Left lung (tissue), 14 donors: ENCODE results near the gene PHLPP1. TPM values are rescaled to one million over a fixed set of nuclear protein-coding genes. Genes with fewer than 3 reads are reported as not detected.

ENCODE experiments used
- ATAC-seq: fragments of 200-7000 bp; cut with Tn5 transposase; one replicate; pipeline ENCODE4 v1.9.1; 2020; ENCODE audit warnings: moderate library complexity
- DNase-seq, 4 donors: peaks; one replicate each; pipeline ENCODE4 v3.0.0-alpha.2; 2013 to 2020
- H3K27ac ChIP-seq, 2 donors: fragments of 200-600 bp; sonication (generic) in 1 of 2; one replicate each; pipeline versions ENCODE4 v1.5.0 to v1.8.0; 2020 to 2021
- H3K27me3 ChIP-seq, 2 donors: fragments of 200-600 bp; sonication (generic) in 1 of 2; one replicate each; pipeline versions ENCODE4 v1.5.0 to v1.8.0; 2020 to 2021
- H3K36me3 ChIP-seq, 2 donors: fragments of 200-600 bp; sonication (generic) in 1 of 2; one replicate each; pipeline versions ENCODE4 v1.5.0 to v1.8.0; 2020 to 2021
- H3K4me1 ChIP-seq, 2 donors: fragments of 200-600 bp; one replicate each; pipeline ENCODE4 v1.8.0; 2021
- H3K4me3 ChIP-seq, 2 donors: fragments of 200-600 bp; sonication (generic) in 1 of 2; one replicate each; pipeline versions ENCODE4 v1.5.0 to v1.8.0; 2020 to 2021; ENCODE audit warnings: mild to moderate bottlenecking in 1 of 2
- H3K9me3 ChIP-seq, 2 donors: fragments of 200-600 bp; sonication (generic) in 1 of 2; one replicate each; pipeline versions ENCODE4 v1.5.0 to v1.8.0; 2020 to 2021
- CTCF ChIP-seq, 2 donors: fragments of 200-600 bp; sonication (generic) in 1 of 2; IDR thresholded peaks; one replicate each; pipeline versions ENCODE4 v1.5.0 to v1.8.0; 2021; ENCODE audit warnings: antibody characterized with exemption in 2 of 2
- intact Hi-C, 2 donors: fragments of 100-400 bp; cut with DNase I; formaldehyde crosslinking; loops; one replicate each; pipeline versions ENCODE4 v1.11.2 to v1.14.2; 2022
- long read RNA-seq, 12 donors: library from polyadenylated mRNA in 2 of 12; unstranded in 2 of 12; transcript quantifications; one replicate each; pipeline ENCODE4 v2.0.0 and lab custom pipeline, GENCODE V29; 2019 to 2026
- polyA plus RNA-seq, 6 donors: library from polyadenylated mRNA; unstranded; fragments of 120-200 nt; gene quantifications; one replicate each; pipeline ENCODE4 v1.2.1, GENCODE V29; 2013; ENCODE audit not compliant: insufficient read length in 6 of 6
- total RNA-seq, 2 donors: library from RNA; stranded (reverse); fragmentation: NEBNext Ultra II Directional; extraction: Animal tissue kit (Norgen Biotek cat#: 25700); gene quantifications; one replicate each; pipeline ENCODE4 v1.2.1, GENCODE V29; 2021
- donor health status: DM: no; HTN: yes; CAD: no.
- donor health status: DM: no; HTN: no; CAD: no.

Gene PHLPP1
- total RNA-seq = 10 to 100 TPM in 1 of 2 donors, 1 to 10 TPM in 1; 7.0 to 13.1 TPM
- 10 to 100 TPM in 4 of 6 donors, 1 to 10 TPM in 2; 9.1 to 12.2 (median 11.0) TPM for polyA plus RNA-seq
- long read RNA-seq, donor 1 = 0 reads
- long read RNA-seq, donor 2 = 0 reads
- long read RNA-seq, donor 3 = 0 reads
- long read RNA-seq, donor 4 = 0 reads
- long read RNA-seq, donor 5, full-length matches to known transcripts = 1 of 1 reads
- long read RNA-seq, donor 5, partial matches to known transcripts = 0 of 1 reads
- long read RNA-seq, donor 5, other reads (novel, unspliced or antisense) = 0 of 1 reads
- long read RNA-seq, donor 6 = 0 reads
- long read RNA-seq, donor 7 = 0 reads
- long read RNA-seq, donor 8, partial matches to known transcripts = 0 of 1 reads
- long read RNA-seq, donor 8, other reads (novel, unspliced or antisense) = 0 of 1 reads
- long read RNA-seq, donor 9 = 0 reads
- long read RNA-seq, donor 10 = 0 reads
- long read RNA-seq, donor 11 = 0 reads
- long read RNA-seq, donor 12 = 0 reads

DNA sequence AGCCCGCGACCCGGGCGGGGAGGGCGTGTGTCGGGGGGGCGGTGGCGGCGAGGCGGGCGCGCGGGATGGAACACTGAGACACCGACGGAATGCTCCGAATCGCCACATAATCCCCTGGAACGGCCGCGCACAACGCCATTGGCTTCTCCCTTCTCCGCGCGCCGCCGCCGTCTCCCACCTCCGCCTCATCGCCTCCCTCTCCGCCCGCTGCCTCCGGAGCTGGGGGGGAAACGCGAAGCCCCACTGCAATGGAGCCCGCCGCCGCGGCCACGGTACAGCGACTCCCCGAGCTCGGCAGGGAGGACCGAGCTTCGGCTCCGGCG, at the start of gene PHLPP1:
Gene PHLPP1, plus strand, starts transcription at position 106 of the 323 bp plus-strand sequence. Its CDS starts 143 bp downstream, at position 249.
- DNase-seq (no peak), ATAC-seq (no peak)
- H3K9me3 ChIP-seq = no peaks in the 10 kb centered on the region
- intact Hi-C loops = loop anchor here in 1 of 2 donors (10.0 kb wide), 1 partner anchor 269 kb away; no protein-coding TSS in a partner anchor
- H3K27ac ChIP-seq = peak within 1 kb of the TSS; percentile 89 to 93
- peak within 1 kb of the TSS; percentile 62 to 69 for H3K4me3 ChIP-seq
- no peak for TF ChIP-seq CTCF (IDR thresholded peaks at IDR 0.05)
- H3K36me3 ChIP-seq = no peaks in the 10 kb centered on the region
- H3K4me1 ChIP-seq = peaks cover 7 to 27% of the 10 kb centered on the region in 2 donors
- H3K27me3 ChIP-seq = no peaks in the 10 kb centered on the region

GRCh38 chr18:62669225-62669624, 46.1 kb upstream of the PHLPP1 start:
- intact Hi-C loops = no loop called here

GRCh38 chr18:62670573-62670972, 44.8 kb upstream of the PHLPP1 start:
- TF ChIP-seq CTCF (IDR thresholded peaks at IDR 0.05) = no peak
- no peak overlapping the region for H3K27ac ChIP-seq
- ATAC-seq (no peak), DNase-seq (no peak)
- intact Hi-C loops = no loop called here
- no peaks in the 10 kb centered on the region for H3K4me1 ChIP-seq
- H3K9me3 ChIP-seq = peaks cover 0 to 19% of the 10 kb centered on the region in 2 donors
- no peaks in the 10 kb centered on the region for H3K27me3 ChIP-seq
- H3K4me3 ChIP-seq = no peak overlapping the region
- H3K36me3 ChIP-seq = no peaks in the 10 kb centered on the region

More at GRCh38 chr18:62669225-62669624, 46.1 kb upstream of the PHLPP1 start:
- Histone ChIP-seq H3K36me3 (no peaks in the 10 kb centered on the region), H3K27ac (no peak overlapping the region), H3K4me1 (no peaks in the 10 kb centered on the region), H3K4me3 (no peak overlapping the region), H3K9me3 (peaks cover 0 to 19% of the 10 kb centered on the region in 2 donors), H3K27me3 (no peaks in the 10 kb centered on the region)
- DNase-seq = no peak
- ATAC-seq = no peak
- TF ChIP-seq CTCF (IDR thresholded peaks at IDR 0.05) = no peak

DNA sequence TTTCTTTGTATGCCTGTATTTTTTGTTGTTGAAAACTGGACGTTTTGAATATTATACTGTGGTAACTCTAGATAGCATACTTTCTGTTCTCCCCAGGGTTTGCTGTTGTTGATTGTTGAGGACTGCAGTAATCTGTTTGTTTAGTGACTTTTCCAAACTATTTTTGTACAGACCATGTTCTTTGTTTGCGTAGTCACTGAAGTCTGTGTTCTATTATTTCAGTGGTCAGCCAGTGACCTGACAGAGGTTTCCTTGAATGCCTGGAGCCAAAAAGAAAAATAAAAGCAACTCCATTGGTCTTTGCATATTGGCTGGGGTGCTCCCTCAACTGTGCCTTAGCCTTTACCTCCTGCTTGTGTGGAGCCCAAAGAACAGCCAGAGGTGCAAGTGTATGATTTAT, 42.7 kb upstream of the PHLPP1 start:
- no peak for TF ChIP-seq CTCF (IDR thresholded peaks at IDR 0.05)
- Histone ChIP-seq H3K4me1 (no peaks in the 10 kb centered on the region), H3K9me3 (peaks cover 0 to 19% of the 10 kb centered on the region in 2 donors), H3K27me3 (no peaks in the 10 kb centered on the region), H3K27ac (no peak overlapping the region), H3K36me3 (no peaks in the 10 kb centered on the region), H3K4me3 (no peak overlapping the region)
- ATAC-seq (no peak), DNase-seq (no peak)
- intact Hi-C loops = no loop called here

- intact Hi-C loops = no loop called here
- H3K4me3 ChIP-seq = no peak overlapping the region
- H3K27me3 ChIP-seq = no peaks in the 10 kb centered on the region
- TF ChIP-seq CTCF (IDR thresholded peaks at IDR 0.05) = no peak
- DNase-seq = no peak
- no peaks in the 10 kb centered on the region for H3K36me3 ChIP-seq
- no peak for ATAC-seq
- H3K27ac ChIP-seq = no peak overlapping the region
- no peaks in the 10 kb centered on the region for H3K4me1 ChIP-seq
- no peaks in the 10 kb centered on the region for H3K9me3 ChIP-seq
These were observed 36.4 kb upstream of the PHLPP1 start for GRCh38 chr18:62678847-62679485.
